HG03066 (cell line): ENCODE measurements around the gene NUAK1.

Source experiments
- ATAC-seq: cut with Tn5 transposase; IDR thresholded peaks from one replicate; pipeline ENCODE4 v1.9.1; 2021; ENCODE audit warnings: low read depth; ENCODE audit not compliant: unreplicated experiment

Gene NUAK1

DNA sequence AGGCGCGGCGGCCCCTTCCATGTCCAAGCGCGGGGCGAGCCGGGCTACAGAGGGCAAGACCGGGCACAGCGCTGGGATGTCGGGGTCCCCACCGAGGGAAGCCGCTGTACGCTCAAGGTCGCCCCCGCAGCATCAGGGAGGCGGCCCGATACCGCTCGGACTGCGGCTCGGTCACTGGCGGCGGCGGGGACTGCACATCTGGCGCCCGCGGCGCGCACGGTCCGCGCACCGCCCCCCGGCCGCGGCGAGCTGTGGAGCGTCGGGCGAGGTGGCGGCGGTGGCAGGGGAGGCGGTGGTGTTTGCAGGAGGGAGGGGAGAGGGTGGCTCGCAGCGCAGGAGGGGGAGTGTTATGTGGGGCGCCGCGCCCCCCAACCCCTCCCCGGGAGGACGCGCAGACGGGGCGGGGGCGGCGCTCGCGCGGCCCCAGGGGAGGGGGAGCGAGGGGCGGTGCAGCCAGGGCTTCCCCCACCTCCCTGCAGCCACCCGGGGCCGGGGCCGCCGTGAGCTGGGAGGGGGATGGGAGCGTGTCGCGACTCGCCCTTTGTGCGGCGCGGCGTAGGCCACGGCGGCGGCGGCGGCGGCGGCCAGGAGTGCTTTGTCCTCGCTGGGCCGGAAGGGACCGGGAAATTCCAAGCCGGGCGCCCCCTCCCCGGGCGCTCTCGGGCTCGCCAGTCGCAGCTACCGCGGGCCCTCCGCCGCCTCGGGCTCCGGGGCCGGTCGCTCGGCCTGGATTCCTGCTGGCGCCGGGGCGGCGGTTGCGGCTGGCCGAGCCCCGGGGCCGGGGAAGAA is at the start of gene NUAK1:
TSS of gene NUAK1 (minus strand) at position 322 of the 789 bp plus-strand sequence. CDS start at position 21, 301 bp downstream.
- ATAC-seq, result no peak

DNA sequence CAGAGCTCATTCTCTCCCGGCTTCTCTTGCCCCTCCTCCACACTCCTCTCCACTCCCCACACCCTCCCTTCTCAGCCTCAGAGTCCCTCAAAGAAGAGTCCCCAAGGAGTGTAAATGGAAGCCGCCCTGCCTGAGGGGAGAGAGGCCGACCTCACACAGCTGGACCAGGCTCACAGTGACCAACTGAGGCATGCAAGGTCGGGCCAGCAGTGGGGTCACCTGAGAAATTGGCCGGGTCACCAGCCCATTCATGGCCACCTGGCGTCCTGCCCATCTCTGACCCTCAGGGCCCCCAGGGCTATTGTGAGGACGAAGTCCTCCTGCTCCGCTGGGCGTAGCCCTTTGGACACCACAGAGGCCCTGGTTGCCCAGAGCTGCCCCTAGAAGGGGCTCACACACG is 49.5 kb upstream of the NUAK1 start:
- no peak for ATAC-seq

DNA sequence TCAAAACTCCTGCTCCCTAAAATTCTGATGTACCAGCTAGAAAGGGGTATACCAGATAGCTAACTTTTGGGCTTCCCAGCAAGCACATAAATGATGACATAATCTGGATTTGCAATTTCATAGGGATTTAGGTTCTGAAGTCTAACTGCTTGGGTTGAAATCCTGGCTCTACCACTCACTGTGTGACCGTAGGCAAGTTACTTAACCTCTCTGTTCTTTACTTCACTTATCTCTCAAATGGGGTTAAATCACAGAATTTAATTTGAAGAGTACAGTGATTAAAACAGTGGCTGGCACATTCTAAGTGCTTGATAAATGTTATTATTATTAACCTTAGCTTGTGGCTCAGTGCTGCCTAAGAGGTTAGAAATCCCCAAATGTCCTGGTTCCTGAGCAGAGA is 49.1 kb upstream of the NUAK1 start:
- ATAC-seq, result no peak

DNA sequence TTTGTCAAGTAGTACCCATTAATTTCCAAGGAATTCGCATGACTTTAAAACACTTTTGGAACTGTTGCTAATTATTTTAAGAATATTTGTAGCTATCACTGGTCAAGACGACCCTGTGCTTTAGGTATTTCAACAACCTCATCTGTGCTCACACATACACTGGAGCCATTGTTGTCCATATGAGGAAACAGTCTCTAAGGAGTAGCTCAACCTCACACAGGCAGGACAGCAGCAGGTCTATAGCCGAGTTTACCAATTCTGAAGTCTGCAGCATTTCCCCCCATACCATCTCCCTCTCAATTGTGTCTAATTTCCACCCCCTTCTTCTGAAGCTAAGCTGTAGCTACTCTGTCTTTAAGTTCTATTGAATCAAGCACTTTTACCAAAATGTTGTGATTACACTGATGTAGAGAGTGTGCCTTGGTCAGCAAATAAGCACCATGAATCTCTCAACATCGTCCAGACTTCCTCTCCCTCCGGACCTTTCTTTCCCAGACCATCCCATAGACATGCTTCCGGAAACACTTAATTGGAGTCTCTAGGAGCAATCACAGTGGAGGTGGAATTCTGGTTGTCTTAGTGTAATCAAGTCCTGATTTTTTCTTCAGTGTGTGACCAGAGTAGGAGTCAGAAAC is 48.5 kb upstream of the NUAK1 start:
- no peak for ATAC-seq

DNA sequence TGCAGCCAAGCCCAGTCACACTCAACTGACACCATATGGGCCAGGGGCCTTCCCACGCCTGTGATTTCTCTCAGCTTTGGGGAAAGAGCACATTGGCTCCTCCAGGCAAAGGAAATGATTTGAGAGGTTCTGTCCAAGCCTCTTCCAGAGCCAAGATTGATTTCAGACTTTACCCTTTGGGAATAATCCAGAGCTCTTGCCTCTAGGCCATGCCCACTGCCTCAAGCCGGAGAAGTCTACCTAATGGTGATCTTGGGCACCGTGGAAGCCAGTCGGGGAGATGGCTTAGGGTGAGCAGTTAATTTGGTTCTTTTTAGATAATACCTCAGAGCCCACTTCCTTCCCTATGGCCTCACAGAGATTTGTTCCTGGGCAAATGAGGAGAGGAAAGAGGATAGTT is 45.0 kb upstream of the NUAK1 start:
- ATAC-seq, result no peak

DNA sequence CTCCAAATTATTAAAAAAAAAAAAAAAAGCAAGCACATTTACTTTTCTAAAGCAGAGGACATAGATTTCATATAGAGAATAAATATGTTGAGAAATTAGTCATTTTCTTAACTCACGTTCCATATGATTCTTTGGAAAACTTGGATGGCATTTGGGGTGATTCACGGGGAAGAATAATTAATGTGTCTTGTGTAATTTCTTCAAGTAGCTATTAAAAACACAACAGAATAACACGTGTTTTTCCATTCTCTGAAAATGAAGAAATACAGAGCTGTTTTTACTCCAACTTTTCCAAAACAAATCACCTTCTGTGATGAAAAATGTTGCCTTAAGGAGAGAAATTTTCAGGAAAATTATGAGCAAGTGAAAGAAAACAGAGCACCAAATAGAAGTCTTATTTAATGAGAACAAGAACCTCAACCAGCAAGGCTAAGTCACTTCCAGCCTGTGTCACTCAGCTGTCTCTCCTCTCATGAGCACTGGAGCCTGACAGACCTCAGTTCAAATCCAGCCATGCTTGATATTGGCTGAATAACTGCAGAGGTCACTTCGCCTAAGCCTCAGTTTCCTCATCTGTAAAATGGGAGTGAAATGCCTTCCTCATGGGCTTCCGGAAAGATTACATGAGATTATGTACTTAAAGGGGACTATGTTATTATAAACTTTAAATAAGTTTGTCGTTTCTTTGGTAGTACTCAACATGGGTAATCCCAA is 42.8 kb upstream of the NUAK1 start:
- ATAC-seq, result no peak

DNA sequence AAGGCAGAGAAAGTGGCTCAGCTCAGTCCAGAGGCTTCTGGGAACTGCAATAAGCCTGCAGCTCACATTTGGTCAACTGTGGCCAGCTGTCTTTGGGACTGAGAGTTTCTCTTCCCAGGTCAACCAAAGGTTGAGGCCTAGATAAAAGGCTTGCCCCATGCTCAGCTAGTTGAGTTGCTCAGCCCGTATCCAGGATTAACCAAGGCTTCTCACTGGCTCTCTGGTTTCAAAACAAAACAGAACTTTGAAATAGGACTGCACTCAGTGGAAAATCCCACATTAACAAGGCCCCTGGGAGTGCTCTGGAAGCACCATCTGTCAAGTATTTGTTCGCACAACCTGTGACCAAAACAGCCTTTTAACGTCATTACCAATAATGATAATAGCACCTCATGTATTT is 40.3 kb upstream of the NUAK1 start:
- no peak for ATAC-seq

DNA sequence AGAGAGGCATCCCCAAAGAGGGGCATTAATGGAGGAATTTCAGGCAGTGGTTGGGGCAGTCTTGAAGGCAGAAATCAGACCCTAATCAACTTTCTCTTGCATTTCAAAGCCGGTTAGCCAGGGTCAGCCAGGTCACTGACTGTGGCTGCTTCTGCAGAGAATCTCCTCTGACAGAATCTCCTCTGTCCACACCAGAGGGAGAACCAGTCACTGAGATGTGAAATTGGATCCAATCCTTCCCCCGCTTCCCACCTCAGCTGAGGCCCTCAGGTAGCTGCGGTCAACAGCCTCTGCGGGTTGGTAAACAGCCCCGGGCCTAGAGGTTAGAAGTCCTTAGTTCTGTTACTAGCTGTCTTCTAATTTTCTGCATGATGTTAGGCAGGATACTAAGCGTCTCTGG is 39.8 kb upstream of the NUAK1 start:
- ATAC-seq, result no peak

DNA sequence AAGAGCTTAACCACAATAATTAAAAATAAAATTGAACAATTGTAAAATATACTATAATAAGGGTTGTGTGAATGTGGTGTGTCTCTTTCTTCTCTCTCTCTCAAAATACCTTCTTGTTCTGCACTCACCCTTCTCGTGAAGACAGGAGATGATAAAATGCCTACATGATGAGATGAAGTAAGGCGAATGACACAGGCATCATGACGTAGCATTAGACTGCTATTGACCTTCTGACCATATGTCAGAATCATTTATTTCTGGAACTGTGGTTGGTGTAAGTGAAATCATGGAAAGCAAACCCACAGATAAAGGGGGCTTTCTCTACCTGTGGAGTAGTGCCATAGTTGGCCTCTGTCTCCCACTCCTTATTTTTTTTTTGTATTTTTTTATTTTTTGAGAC is 37.8 kb upstream of the NUAK1 start:
- no peak for ATAC-seq

DNA sequence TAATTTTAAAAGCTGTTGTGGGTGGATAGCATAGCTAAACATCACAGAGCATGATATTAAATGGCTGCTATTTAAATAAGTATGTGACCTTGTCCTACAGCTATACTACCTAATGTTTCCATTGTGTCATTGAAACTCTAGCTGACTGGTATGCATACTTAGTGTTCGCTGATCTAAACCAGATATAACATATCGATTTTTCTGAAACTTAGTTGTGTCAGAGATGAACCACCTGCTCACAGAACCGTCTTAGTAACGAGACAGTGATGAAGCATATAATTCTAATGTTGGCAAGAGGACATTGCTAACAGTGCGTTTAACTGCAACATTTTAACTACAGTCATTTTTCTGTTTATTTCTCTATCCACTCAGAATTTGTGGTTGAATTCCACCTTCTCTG is 36.1 kb upstream of the NUAK1 start:
- no peak for ATAC-seq

DNA sequence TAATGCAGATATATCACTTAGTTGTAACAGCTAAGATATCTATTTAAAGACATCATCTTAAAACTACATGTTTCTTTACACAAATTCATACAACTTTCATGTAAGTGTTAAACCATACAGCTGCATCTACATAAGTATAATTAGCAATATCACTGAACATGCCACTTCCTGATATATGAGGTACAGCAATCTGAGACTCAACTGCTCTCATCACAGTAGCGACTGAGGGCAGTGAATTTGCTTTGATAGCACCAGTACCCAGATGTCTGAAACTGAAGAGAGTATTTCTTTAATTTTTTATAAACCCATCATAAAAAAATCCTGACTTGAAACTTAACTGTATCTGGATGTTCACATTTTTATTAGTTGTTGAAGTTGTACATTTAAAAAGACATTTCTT is 34.7 kb upstream of the NUAK1 start:
- no peak for ATAC-seq

DNA sequence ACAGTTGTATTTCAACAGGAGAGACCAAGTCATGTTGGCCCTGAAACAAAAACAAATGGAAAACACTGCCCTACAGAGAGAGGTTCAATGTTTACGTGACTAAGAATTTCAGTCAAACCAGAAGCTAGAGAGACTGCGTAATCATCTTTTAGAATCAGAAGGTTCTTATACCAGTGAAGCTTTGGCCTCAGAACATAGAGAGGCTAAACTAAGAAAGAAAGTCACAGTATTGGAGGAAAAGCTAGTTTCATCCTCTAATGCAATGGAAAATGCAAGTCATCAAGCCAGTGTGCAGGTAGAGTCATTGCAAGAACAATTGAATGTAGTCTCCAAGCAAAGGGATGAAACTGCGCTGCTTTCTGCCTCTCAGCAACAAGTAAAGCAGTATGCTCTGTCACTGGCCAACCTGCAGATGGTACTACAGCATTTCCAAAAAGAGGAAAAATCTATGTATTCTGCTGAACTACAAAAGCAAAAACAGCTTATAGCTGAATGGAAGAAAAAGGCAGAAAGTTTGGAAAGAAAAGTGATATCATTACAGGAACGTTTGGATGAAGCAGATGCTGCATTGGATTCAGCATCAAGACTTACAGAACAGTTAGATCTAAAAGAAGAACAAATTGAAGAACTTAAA is 32.5 kb upstream of the NUAK1 start:
- ATAC-seq, result no peak

DNA sequence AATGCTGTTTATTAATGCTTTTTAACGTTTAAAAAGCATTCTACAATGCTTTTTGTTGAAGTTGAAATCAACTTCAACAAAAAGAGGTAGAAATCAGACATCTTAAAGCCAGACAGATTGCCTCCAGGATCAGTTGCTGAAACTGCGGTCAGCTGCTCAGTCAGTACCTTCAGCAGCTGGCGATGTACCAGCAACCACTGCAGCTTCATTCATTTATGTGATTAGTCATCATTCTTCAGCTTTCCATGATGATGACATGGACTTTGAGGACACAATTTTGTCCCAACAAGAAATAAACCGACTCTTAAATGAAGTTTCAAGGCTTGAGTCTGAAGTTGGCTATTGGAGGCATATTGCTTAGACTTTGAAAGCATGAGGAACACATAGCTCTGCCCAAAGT is 31.5 kb upstream of the NUAK1 start:
- no peak for ATAC-seq

DNA sequence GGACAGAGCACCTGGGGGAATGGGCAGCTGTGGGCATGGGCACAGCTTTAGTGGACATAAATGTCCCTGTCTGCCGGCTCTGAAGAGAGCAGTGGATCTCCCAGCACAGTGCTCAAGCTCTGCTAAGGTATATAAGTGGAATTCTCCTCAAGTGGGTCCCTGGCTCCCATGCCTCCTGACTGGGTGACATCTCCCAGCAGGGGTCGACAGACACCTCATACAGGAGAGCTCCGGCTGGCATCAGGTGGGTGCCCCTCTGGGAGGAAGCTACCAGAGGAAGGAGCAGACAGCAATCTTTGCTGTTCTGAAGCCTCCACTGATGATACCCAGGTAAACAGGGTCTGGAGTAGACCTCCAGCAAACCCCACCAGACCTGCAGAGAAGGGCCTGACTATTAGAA is 25.0 kb upstream of the NUAK1 start:
- no peak for ATAC-seq

DNA sequence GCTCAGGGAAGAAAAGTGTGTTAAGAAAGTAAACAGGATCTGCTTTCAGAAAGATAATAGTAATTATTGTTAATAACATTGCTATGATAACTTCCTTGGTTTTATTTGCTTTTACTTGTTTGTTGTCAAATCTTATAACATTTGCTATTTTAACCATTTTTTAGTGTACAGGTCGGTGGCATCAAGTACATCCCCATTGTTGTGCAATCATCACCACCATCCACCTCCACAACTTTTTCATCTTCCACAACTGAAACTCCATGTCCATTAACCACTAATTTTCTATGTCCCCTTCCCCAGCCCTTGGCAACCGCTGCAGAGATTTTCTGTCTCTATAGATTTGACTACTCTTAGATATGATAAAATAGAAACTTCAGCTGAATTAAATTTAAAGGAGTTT is 22.7 kb upstream of the NUAK1 start:
- ATAC-seq, result no peak

DNA sequence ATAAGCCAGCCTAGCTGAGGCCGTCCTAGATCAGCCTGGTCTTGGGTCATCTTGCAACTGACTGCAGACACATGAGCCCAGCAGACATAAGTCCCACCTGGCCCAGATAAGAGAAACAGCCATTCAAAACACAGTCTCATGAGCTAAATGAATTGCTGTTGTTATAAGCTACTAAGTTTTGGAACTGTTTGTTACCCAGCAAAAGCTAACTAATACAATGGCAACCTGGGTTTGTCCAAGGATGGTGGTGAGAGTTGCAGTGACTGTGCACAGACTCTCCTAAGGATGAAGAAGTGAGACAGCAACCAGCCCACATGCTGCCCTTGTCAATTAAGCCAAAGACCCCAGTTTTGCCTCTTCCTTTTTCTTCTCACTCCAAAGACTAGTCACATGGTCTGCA is 22.2 kb upstream of the NUAK1 start:
- no peak for ATAC-seq

DNA sequence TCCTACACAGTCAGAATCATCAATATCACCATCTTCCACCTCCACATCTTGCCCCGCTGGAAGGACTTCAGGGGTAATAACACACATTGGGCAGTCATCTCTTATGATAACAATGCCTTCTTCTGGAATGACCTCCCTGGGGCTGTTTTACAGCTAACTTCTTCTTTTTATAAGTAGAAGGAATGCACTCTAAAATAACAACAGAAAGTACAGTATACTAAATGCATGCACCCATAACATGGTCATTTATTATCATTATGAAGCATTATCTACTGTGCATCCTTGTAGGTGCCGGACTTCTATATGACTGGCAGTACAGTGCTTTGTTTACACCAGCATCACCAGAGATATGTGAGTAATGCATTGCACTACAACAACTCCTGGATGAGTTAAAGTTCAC is 19.0 kb upstream of the NUAK1 start:
- ATAC-seq, result no peak

DNA sequence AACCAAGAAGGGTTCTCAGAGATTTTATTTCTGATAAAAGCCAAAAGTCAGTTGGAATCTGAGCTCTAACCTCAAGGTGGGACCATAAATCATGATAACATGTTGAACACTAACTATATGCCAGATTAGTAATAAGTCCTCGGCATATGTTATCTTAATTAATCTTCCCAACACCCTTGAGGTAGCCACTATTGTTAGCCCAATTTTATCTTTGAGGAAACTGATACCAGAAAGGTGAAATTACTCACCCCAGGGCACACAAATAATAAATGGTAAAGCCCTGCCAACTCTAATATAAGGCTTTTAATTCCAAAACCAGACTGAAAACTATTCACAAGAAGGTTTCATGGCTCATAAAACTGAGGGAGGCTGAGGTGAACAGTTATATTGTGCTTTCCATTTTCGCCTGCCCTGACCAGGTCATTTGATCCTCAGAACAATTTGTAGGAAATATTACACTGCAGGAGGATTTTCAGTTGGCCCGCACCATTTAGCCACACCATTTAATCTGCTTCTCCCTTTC is 16.1 kb upstream of the NUAK1 start:
- no peak for ATAC-seq

DNA sequence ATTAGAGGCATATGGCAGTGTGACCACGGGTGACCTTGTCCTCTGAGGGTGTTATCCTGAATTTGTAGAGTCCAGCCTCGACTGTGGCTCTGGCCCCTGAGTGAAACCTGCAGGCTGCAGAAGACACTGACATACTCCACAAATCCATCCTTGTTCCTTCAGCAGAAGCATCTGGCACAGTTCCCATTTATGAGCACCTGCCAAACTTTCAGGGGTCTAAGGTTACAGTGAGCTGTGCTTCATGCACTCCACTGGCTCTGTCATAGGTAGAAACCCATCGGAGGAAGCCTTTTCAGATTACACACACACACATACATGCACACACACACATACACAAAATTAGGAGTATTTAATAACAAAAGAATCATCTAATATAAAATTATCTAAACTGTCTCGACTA is 13.6 kb upstream of the NUAK1 start:
- no peak for ATAC-seq

DNA sequence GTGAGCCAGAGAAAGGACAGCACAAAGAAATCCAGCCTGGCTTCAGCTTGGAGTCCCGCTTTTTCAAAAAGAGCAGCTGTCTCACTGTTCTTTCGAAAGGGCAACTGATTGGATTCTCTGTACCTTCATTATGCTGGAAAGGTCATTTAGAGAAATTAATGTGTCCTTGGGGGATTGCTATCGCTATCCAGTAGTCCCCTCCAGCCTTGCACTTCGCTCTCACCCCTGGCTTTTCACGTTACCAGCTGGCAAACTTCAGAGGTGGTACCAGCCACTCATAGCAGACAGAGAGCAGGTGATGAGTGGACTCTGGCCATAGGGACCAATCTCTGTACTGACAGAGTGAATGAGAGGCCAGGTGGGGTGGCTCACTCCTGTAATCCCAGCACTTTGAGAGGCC is 11.8 kb upstream of the NUAK1 start:
- ATAC-seq, result no peak
